ENCODE data around the gene HNRNPA2B1. TPM values are rescaled to one million over a fixed set of nuclear protein-coding genes. Genes with fewer than 3 reads are reported as not detected.
A peak's percentile ranks its signal among the peaks of the same experiment; 100 is the strongest.

HNRNPA2B1 gene
- total and polyA plus RNA-seq, 2 of the 4 experiments (the other 2 are of a cell fraction), result 49.3 to 515 TPM

GRCh38 chr7:26188206-26188956 is 12.2 kb downstream of the HNRNPA2B1 start:
- CTCF ChIA-PET, result interaction anchor here (1.5 to 2.0 kb wide), 2 partner anchors 10 to 97 kb away, joined by 7 read pairs; no protein-coding TSS in a partner anchor
- Histone ChIP-seq H3K23ac (ENCODE audit: low read depth, low read length) (no peak overlapping the region), H2AK5ac (ENCODE audit: low read depth, low read length) (no peak overlapping the region), H3K4me2 (ENCODE audit: low read depth, low read length) (no peak overlapping the region), H3K79me1 (ENCODE audit: low read depth in 1 of 2, low read length in 2 of 2) (peaks cover 33 to 52% of the 10 kb centered on the region in 2 experiments), H2BK120ac (ENCODE audit: low read depth, low read length) (no peak overlapping the region), H2AFZ (replicated peaks; ENCODE audit: low read length, poor library complexity) (no peak overlapping the region), H4K20me1 (ENCODE audit: insufficient read depth, low read length) (peaks cover 68% of the 10 kb centered on the region), H2BK5ac (ENCODE audit: low read depth, low read length, poor library complexity, severe bottlenecking) (no peak overlapping the region), H3K27me3 (ENCODE audit: control insufficient read depth, insufficient read depth, low read length) (no peaks in the 10 kb centered on the region), H3K36me3 (ENCODE audit: control insufficient read depth, insufficient read depth, low read length) (peaks cover 34% of the 10 kb centered on the region), H3K18ac (ENCODE audit: low read depth, low read length) (no peak overlapping the region), H3K56ac (ENCODE audit: extremely low read depth, insufficient read depth, low read length) (no peak overlapping the region), H3K9ac (ENCODE audit: low read depth, low read length) (no peak overlapping the region), H2BK15ac (ENCODE audit: low read depth, low read length) (no peak overlapping the region), H4K5ac (ENCODE audit: low read depth, low read length) (no peak overlapping the region), H3K4me3 (ENCODE audit: insufficient read depth, low read depth, low read length) (no peak overlapping the region), H3K14ac (replicated peaks; ENCODE audit: low read depth, low read length) (no peak overlapping the region), H2BK20ac (ENCODE audit: low read depth, low read length) (no peak overlapping the region), H3K27ac (ENCODE audit: insufficient read depth, low read length) (no peak overlapping the region), H3K9me3 (ENCODE audit: control insufficient read depth, insufficient read depth, low read length) (no peaks in the 10 kb centered on the region), H2AK9ac (replicated peaks; ENCODE audit: low read depth, low read length, poor library complexity) (no peak overlapping the region), H4K91ac (ENCODE audit: insufficient read depth, low read depth, low read length) (no peak overlapping the region), H3K4me1 (ENCODE audit: control insufficient read depth, insufficient read depth, low read length) (no peaks in the 10 kb centered on the region; the same call in 1 of the 2 replicates), H3K9me1 (ENCODE audit: insufficient read depth, low read length) (no peaks in the 10 kb centered on the region), H3K4ac (ENCODE audit: low read depth, low read length) (no peak overlapping the region), H4K8ac (ENCODE audit: low read depth in 2 of 2, low read length in 2 of 2) (no peak overlapping the region)
- ATAC-seq (ENCODE audit: low read depth) (no peak), DNase-seq (no peak)
- WGBS, 2 experiments (ENCODE audit: extremely low coverage in 2 of 2, insufficient read length in 1 of 2), result no CpG with 5 or more reads among the region's 9 CpGs
- intact Hi-C loops (cut with micrococcal nuclease), result no loop called here
- BruUV-seq (replicated peaks), result no TSS peak
- TF ChIP-seq RFX5 (IDR thresholded peaks at IDR 0.05; ENCODE audit: low read depth, low read length) (no peak), SMC3 (IDR thresholded peaks at IDR 0.05; ENCODE audit: low read depth, low read length) (no peak), USF2 (IDR thresholded peaks at IDR 0.05; ENCODE audit: low read depth, low read length) (no peak), NFE2L2 (IDR thresholded peaks at IDR 0.05; ENCODE audit: low read depth, low read length) (no peak), ELK1 (IDR thresholded peaks at IDR 0.05; ENCODE audit: borderline replicate concordance, low read depth, low read length) (no peak), CEBPB (IDR thresholded peaks at IDR 0.05; ENCODE audit: low read depth, low read length) (no peak), POLR2A (IDR thresholded peaks at IDR 0.05; ENCODE audit: low read depth, low read length) (peak; percentile 50), FOS (IDR thresholded peaks at IDR 0.05; ENCODE audit: low read depth, low read length) (no peak)
- POLR2A ChIA-PET (ENCODE audit: unreplicated experiment), result interaction anchor here (0.7 to 1.1 kb wide), 3 partner anchors 8 to 23 kb away, joined by 3 to 4 read pairs (median 3); no protein-coding TSS in a partner anchor
- dilution Hi-C loops (cut with HindIII; ENCODE audit: low sequenced_read_pairs, unreplicated experiment), result no loop called here
- in situ Hi-C loops (cut with MboI; ENCODE audit: low sequenced_read_pairs), result no loop called here

Data from IMR-90 (cell line).